ENCODE measurements around the gene CCNE1. TPM values are rescaled to one million over a fixed set of nuclear protein-coding genes. Genes with fewer than 3 reads are reported as not detected.

Gene CCNE1
- total RNA-seq, 1 experiment from 2014 or later = 40.2 TPM

GRCh38 chr19:29766100-29766499 is 45.7 kb upstream of the CCNE1 start:
- no peak overlapping the region for H3T11ph ChIP-seq (ENCODE audit: low read length)
- no peak overlapping the region for H3K27ac Mint-ChIP-seq
- H3K4me1 Mint-ChIP-seq = peaks cover 0 to 6% of the 10 kb centered on the region in 2 experiments; a peak in 2 of 4 replicates
- no peak overlapping the region for H2AFZ ChIP-seq (ENCODE audit: low read length)
- no CpG with 5 or more reads among the region's 3 CpGs for WGBS (ENCODE audit: extremely low coverage, insufficient read length, low lambda C conversion rate)
- no peak for TF ChIP-seq CTCF (conservative IDR thresholded peaks at IDR 0.05)
- no peak overlapping the region for H4K91ac ChIP-seq (ENCODE audit: insufficient read length, low read depth, low read length)
- DNase-seq = no peak
- no peaks in the 10 kb centered on the region for H3K79me1 ChIP-seq (ENCODE audit: insufficient read depth, low read depth, low read length, poor library complexity, severe bottlenecking)
- H2BK5ac ChIP-seq (ENCODE audit: insufficient read length, low read length) = no peak overlapping the region
- H3K14ac ChIP-seq (ENCODE audit: insufficient read depth, low read length) = no peak overlapping the region
- no peak overlapping the region for H3K4me3 Mint-ChIP-seq
- no peaks in the 10 kb centered on the region for H3K4me1 ChIP-seq (ENCODE audit: insufficient read depth, low read length)
- no peak overlapping the region for H3K9ac ChIP-seq (ENCODE audit: extremely low read depth, insufficient read length, low read length)
- H4K20me1 ChIP-seq (ENCODE audit: control insufficient read depth, insufficient read depth, insufficient read length) = no peaks in the 10 kb centered on the region
- H3K9me3 Mint-ChIP-seq = no peaks in the 10 kb centered on the region; a peak in 1 of 5 replicates
- H3K4me2 ChIP-seq (ENCODE audit: insufficient read depth, insufficient read length, low read length) = no peak overlapping the region
- H3K27ac ChIP-seq (ENCODE audit: insufficient read length, low read depth, low read length) = no peak overlapping the region
- peaks cover 3% of the 10 kb centered on the region; the same call in 1 of the 2 replicates for H3K27me3 Mint-ChIP-seq (ENCODE audit: low read depth)
- H2BK15ac ChIP-seq (ENCODE audit: low read depth, low read length) = no peak overlapping the region
- no peak overlapping the region for H3K18ac ChIP-seq (ENCODE audit: insufficient read length, low read depth, low read length)
- H3K23ac ChIP-seq (ENCODE audit: insufficient read length, low read depth, low read length) = no peak overlapping the region
- H2AK5ac ChIP-seq (ENCODE audit: insufficient read length, low read length) = no peak overlapping the region
- H3K56ac ChIP-seq (ENCODE audit: insufficient read length, low read depth, low read length) = no peak overlapping the region
- no peaks in the 10 kb centered on the region for H3K36me3 Mint-ChIP-seq (ENCODE audit: insufficient read depth in 1 of 3, low read depth in 3 of 3)
- H2BK120ac ChIP-seq (ENCODE audit: low read depth, low read length, poor library complexity, severe bottlenecking) = no peak overlapping the region
- H3K27me3 ChIP-seq (ENCODE audit: insufficient read depth, low read length) = no peaks in the 10 kb centered on the region
- H4K5ac ChIP-seq (ENCODE audit: insufficient read length, low read depth, low read length) = no peak overlapping the region
- no peaks in the 10 kb centered on the region for H3K79me2 ChIP-seq (ENCODE audit: insufficient read depth, low read length)
- H3K9me3 ChIP-seq (ENCODE audit: control insufficient read depth, low read depth, low read length) = no peaks in the 10 kb centered on the region
- H3K4ac ChIP-seq (ENCODE audit: low read depth, low read length) = no peak overlapping the region
- no peak overlapping the region for H2BK12ac ChIP-seq (ENCODE audit: insufficient read length, low read depth, low read length)
- H2BK20ac ChIP-seq (ENCODE audit: low read depth, low read length, poor library complexity, severe bottlenecking) = no peak overlapping the region
- no peaks in the 10 kb centered on the region for H3K23me2 ChIP-seq (ENCODE audit: insufficient read length, low read depth, low read length, poor library complexity, severe bottlenecking)
- no peak overlapping the region for H4K8ac ChIP-seq (replicated peaks; ENCODE audit: insufficient read length, low read depth, low read length)

Measured in H9 (cell line).